ENCODE measurements around the gene DACH2. TPM values are rescaled to one million over a fixed set of nuclear protein-coding genes. Genes with fewer than 3 reads are reported as not detected.

Gene DACH2
- total and polyA plus RNA-seq, 4 donors: 0.13 TPM; not detected in 3

DNA sequence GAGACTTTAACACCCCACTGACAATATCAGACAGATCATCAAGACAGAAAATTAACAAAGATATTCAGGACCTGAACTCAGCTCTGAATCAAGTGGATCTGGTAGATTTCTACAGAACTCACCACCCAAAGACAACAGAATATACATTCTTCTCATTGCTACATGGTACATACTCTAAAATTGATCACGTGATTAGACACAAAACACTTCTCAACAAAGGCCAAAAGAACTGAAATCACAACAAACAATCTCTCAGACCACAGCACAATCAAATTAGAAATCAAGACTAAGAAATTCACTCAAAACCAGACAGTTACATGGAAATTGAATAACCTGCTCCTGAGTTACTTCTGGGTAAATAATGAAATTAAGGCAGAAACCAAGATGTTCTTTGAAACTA lies 49.6 kb downstream of the DACH2 start:
- H3K27ac ChIP-seq (ENCODE audit: low read depth in 1 of 2, low read length in 2 of 2): no peak overlapping the region
- intact Hi-C loops (cut with DNase I): no loop called here
- WGBS, 2 donors: 56 to 90% methylated on average over 1 of the region's 1 CpG
- no peak overlapping the region for H3K4me3 ChIP-seq (ENCODE audit: low read length in 2 of 2)
- ATAC-seq (ENCODE audit: low FRiP score) (no peak), DNase-seq (no peak)
- no peaks in the 10 kb centered on the region for H3K9me3 ChIP-seq (ENCODE audit: control insufficient read depth, low read length)
- H3K36me3 ChIP-seq (ENCODE audit: control insufficient read depth in 1 of 2, insufficient read depth in 2 of 2, low read length in 1 of 2): no peaks in the 10 kb centered on the region
- H3K4me1 ChIP-seq (ENCODE audit: control insufficient read depth in 1 of 2, insufficient read depth in 2 of 2, low read length in 2 of 2): no peaks in the 10 kb centered on the region
- H3K27me3 ChIP-seq (ENCODE audit: control insufficient read depth in 1 of 2, insufficient read depth in 2 of 2, low read length in 1 of 2): no peaks in the 10 kb centered on the region

DNA sequence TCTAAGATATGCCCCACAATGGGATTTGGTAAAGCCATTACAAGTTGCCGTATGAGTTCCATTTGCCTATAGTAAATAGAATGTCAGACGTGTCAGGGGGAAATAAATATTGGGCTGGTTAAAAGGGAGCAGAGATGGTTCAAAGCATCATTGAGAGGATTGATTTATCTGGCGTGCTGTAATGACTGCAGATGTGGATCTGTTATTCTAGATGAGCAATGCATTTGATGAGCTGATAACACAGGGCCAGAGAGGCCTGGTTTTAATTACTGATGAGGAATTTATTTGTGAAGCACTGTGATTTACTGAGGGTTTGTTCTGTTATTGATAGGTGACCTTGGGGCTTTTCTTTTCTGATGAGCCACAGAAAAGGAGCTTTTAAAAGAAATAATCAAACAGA lies 62.5 kb downstream of the DACH2 start:
- DNase-seq: no peak
- no peaks in the 10 kb centered on the region for H3K9me3 ChIP-seq (ENCODE audit: control insufficient read depth, low read length)
- H3K36me3 ChIP-seq (ENCODE audit: control insufficient read depth in 1 of 2, insufficient read depth in 2 of 2, low read length in 1 of 2): no peaks in the 10 kb centered on the region
- WGBS, 2 donors: 43 to 58% methylated on average over 3 of the region's 3 CpGs
- no peaks in the 10 kb centered on the region for H3K27me3 ChIP-seq (ENCODE audit: control insufficient read depth in 1 of 2, insufficient read depth in 2 of 2, low read length in 1 of 2)
- H3K27ac ChIP-seq (ENCODE audit: low read depth in 1 of 2, low read length in 2 of 2): no peak overlapping the region
- no peak overlapping the region for H3K4me3 ChIP-seq (ENCODE audit: low read length in 2 of 2)
- H3K4me1 ChIP-seq (ENCODE audit: control insufficient read depth in 1 of 2, insufficient read depth in 2 of 2, low read length in 2 of 2): no peaks in the 10 kb centered on the region
- intact Hi-C loops (cut with DNase I): no loop called here
- ATAC-seq (ENCODE audit: low FRiP score): no peak

DNA sequence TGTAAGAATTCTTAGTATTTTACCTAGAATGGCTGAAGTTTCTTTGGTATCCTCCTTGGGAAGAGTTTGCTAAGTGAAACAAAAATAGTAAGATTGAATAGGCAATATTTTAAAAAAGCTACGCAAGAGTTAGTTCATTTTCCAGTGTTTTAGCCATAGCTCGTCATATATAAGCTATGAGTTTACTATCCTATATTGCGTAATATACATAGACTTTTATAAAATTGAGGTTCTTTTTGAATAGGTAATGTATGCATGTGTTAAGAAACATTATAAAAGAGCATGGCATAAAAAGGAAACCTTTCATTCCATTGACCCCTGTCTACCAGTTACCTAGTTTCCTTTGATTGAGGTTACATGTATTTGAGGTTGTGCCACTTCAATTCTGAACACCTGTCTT lies 67.0 kb downstream of the DACH2 start:
- intact Hi-C loops (cut with DNase I): no loop called here
- Histone ChIP-seq H3K4me3 (ENCODE audit: low read length in 2 of 2) (no peak overlapping the region), H3K27ac (ENCODE audit: low read depth in 1 of 2, low read length in 2 of 2) (no peak overlapping the region), H3K9me3 (ENCODE audit: control insufficient read depth, low read length) (no peaks in the 10 kb centered on the region), H3K27me3 (ENCODE audit: control insufficient read depth in 1 of 2, insufficient read depth in 2 of 2, low read length in 1 of 2) (no peaks in the 10 kb centered on the region), H3K36me3 (ENCODE audit: control insufficient read depth in 1 of 2, insufficient read depth in 2 of 2, low read length in 1 of 2) (no peaks in the 10 kb centered on the region), H3K4me1 (ENCODE audit: control insufficient read depth in 1 of 2, insufficient read depth in 2 of 2, low read length in 2 of 2) (no peaks in the 10 kb centered on the region)
- DNase-seq: no peak
- 82 to 95% methylated on average over 3 of the region's 3 CpGs for WGBS, 2 donors
- ATAC-seq (ENCODE audit: low FRiP score): no peak

DNA sequence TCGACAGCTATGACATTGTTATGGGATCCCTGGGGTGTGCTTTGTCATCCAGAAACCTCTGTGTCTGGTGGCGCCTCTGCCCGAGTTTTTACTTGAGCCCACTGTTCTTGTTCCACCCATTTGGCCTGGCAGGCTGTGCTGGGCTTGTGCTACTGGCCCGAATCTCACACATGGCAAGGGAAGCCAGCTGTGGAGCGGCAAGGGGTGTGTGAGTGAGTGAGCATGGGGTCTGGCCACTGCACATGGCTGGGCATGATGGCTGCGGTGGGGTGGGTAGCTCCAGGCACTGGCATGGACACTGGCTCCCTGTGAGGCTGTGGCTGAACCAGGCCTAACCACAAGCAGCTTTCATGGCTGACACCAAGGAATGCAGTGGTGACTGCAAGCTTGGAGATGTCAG lies 89.2 kb downstream of the DACH2 start:
- H3K27me3 ChIP-seq (ENCODE audit: control insufficient read depth in 1 of 2, insufficient read depth in 2 of 2, low read length in 1 of 2): no peaks in the 10 kb centered on the region
- DNase-seq (peak in 1 of 2 donors; percentile 64), ATAC-seq (ENCODE audit: low FRiP score) (no peak)
- WGBS, 2 donors: 43 to 68% methylated on average over 6 of the region's 6 CpGs
- peaks cover 2% of the 10 kb centered on the region for H3K9me3 ChIP-seq (ENCODE audit: control insufficient read depth, low read length)
- no peak overlapping the region for H3K4me3 ChIP-seq (ENCODE audit: low read length in 2 of 2)
- intact Hi-C loops (cut with DNase I): no loop called here
- H3K4me1 ChIP-seq (ENCODE audit: control insufficient read depth in 1 of 2, insufficient read depth in 2 of 2, low read length in 2 of 2): no peaks in the 10 kb centered on the region
- no peaks in the 10 kb centered on the region for H3K36me3 ChIP-seq (ENCODE audit: control insufficient read depth in 1 of 2, insufficient read depth in 2 of 2, low read length in 1 of 2)
- no peak overlapping the region for H3K27ac ChIP-seq (ENCODE audit: low read depth in 1 of 2, low read length in 2 of 2)

DNA sequence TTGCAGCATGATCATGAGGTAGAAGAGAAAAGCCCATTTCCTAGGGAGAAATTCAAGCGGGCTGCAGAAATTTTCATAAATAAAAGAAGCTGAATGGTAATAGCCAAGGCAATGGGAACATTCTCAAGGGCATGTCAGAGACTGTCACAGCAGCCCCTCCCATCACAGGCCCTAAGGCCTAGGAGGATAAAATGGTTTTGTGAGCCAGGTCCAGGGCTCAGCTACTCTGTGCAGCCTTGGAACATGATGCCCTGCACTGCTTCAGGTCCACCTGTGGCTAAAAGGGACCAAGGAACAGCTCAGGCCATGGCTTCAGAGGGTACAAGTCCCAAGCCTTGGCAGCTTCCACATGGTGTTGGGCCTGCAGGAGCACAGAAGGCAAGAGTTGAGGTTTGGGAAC lies 93.3 kb downstream of the DACH2 start:
- ATAC-seq (ENCODE audit: low FRiP score) (no peak), DNase-seq (no peak)
- Histone ChIP-seq H3K27ac (ENCODE audit: low read depth in 1 of 2, low read length in 2 of 2) (no peak overlapping the region), H3K9me3 (ENCODE audit: control insufficient read depth, low read length) (peaks cover 2% of the 10 kb centered on the region), H3K36me3 (ENCODE audit: control insufficient read depth in 1 of 2, insufficient read depth in 2 of 2, low read length in 1 of 2) (no peaks in the 10 kb centered on the region), H3K4me3 (ENCODE audit: low read length in 2 of 2) (no peak overlapping the region), H3K4me1 (ENCODE audit: control insufficient read depth in 1 of 2, insufficient read depth in 2 of 2, low read length in 2 of 2) (no peaks in the 10 kb centered on the region), H3K27me3 (ENCODE audit: control insufficient read depth in 1 of 2, insufficient read depth in 2 of 2, low read length in 1 of 2) (no peaks in the 10 kb centered on the region)
- intact Hi-C loops (cut with DNase I): no loop called here
- 94 to 96% methylated on average over 1 of the region's 1 CpG for WGBS, 2 donors

DNA sequence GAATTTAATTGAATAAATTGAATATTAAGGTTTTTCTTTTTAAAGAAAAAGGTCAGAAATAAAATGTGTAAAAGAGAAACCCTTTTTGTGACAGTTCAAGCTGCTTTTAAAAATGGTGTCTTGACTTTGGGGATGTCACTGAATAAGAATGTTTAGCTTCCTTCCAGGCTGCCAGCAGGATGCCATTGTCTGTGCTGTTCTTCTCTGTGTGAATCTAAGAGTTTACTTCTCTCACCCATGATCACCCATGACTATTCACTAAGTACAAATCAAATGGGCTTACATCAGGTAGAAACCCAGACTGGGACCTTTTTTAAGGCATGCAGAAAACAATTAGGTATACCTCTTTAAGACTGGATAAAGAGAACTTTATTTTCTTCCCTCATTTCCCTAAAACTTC lies 115.3 kb downstream of the DACH2 start:
- H3K27me3 ChIP-seq (ENCODE audit: control insufficient read depth in 1 of 2, insufficient read depth in 2 of 2, low read length in 1 of 2): no peaks in the 10 kb centered on the region
- H3K9me3 ChIP-seq (ENCODE audit: control insufficient read depth, low read length): no peaks in the 10 kb centered on the region
- DNase-seq (no peak), ATAC-seq (ENCODE audit: low FRiP score) (no peak)
- H3K4me3 ChIP-seq (ENCODE audit: low read length in 2 of 2): no peak overlapping the region
- H3K36me3 ChIP-seq (ENCODE audit: control insufficient read depth in 1 of 2, insufficient read depth in 2 of 2, low read length in 1 of 2): no peaks in the 10 kb centered on the region
- intact Hi-C loops (cut with DNase I): no loop called here
- H3K4me1 ChIP-seq (ENCODE audit: control insufficient read depth in 1 of 2, insufficient read depth in 2 of 2, low read length in 2 of 2): no peaks in the 10 kb centered on the region
- H3K27ac ChIP-seq (ENCODE audit: low read depth in 1 of 2, low read length in 2 of 2): no peak overlapping the region

DNA sequence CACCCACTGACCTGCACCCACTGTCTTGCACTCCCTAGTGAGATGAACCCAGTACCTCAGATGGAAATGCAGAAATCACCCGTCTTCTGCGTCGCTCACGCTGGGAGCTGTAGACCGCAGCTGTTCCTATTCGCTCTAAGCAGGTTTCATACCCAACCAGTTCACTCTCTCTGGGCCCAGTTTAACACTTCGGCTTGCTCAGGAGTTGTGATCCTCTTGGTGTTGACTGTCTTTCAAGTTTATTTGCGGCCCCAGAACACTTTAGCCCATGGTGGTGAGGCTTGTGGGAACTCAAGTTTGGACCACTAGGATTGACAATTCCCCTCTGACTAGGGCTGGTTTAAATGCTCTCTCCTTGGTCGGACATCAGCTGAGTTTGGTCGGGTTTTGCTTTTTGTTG lies 147.0 kb downstream of the DACH2 start:
- ATAC-seq (ENCODE audit: low FRiP score) (no peak), DNase-seq (no peak)
- Histone ChIP-seq H3K4me3 (ENCODE audit: low read length in 2 of 2) (no peak overlapping the region), H3K27me3 (ENCODE audit: control insufficient read depth in 1 of 2, insufficient read depth in 2 of 2, low read length in 1 of 2) (no peaks in the 10 kb centered on the region), H3K27ac (ENCODE audit: low read depth in 1 of 2, low read length in 2 of 2) (no peak overlapping the region), H3K4me1 (ENCODE audit: control insufficient read depth in 1 of 2, insufficient read depth in 2 of 2, low read length in 2 of 2) (no peaks in the 10 kb centered on the region), H3K9me3 (ENCODE audit: control insufficient read depth, low read length) (no peaks in the 10 kb centered on the region), H3K36me3 (ENCODE audit: control insufficient read depth in 1 of 2, insufficient read depth in 2 of 2, low read length in 1 of 2) (no peaks in the 10 kb centered on the region)
- intact Hi-C loops (cut with DNase I): no loop called here
- 68 to 93% methylated on average over 10 of the region's 10 CpGs for whole genome bisulfite sequencing, 2 donors

DNA sequence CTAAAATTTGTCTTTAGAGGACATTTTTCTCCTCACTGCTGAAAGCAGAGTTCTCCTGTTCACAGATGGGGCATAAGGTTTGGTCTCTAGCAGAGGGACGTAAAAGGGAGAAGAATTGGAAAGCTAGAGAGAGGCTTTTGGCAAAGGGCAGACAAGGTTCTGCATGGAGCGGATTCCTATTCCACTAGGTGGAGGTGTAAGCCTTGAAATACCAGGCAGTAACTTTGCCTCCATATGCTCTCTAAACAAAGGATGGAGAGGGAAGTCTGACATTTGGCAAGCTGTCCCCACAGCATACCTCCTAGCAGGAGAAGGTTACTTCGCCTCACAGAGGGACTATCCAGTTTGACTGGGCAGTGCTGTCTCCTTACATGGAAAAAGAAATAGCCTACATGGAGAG lies 174.7 kb downstream of the DACH2 start:
- no peaks in the 10 kb centered on the region for H3K9me3 ChIP-seq (ENCODE audit: control insufficient read depth, low read length)
- no peak for DNase-seq
- H3K4me3 ChIP-seq (ENCODE audit: low read length in 2 of 2): no peak overlapping the region
- H3K4me1 ChIP-seq (ENCODE audit: control insufficient read depth in 1 of 2, insufficient read depth in 2 of 2, low read length in 2 of 2): no peaks in the 10 kb centered on the region
- intact Hi-C loops (cut with DNase I): no loop called here
- no peak for ATAC-seq (ENCODE audit: low FRiP score)
- no peaks in the 10 kb centered on the region for H3K36me3 ChIP-seq (ENCODE audit: control insufficient read depth in 1 of 2, insufficient read depth in 2 of 2, low read length in 1 of 2)
- H3K27ac ChIP-seq (ENCODE audit: low read depth in 1 of 2, low read length in 2 of 2): no peak overlapping the region
- WGBS, 2 donors: 66 to 89% methylated on average over 3 of the region's 3 CpGs
- H3K27me3 ChIP-seq (ENCODE audit: control insufficient read depth in 1 of 2, insufficient read depth in 2 of 2, low read length in 1 of 2): no peaks in the 10 kb centered on the region

DNA sequence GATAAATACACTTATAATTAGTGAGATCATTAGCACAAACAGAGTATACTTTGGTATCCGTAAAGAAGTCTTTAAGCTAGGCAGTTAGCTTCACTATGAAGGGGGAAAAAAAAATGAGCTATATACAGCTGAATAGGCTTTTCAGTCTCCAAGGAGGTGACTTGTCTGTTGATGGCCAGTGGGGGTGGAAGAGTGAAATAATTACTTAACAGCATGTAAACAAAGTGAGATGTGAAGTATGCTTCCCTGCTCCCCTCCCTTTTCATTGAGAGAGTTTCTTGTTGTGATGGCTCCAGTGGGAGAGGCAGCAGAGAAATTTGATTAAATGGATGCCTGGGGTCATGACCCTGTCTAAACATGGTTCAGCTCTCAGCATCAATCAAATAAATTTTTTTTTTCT lies 180.9 kb downstream of the DACH2 start:
- H3K4me3 ChIP-seq (ENCODE audit: low read length in 2 of 2): no peak overlapping the region
- WGBS, 2 donors: 59 to 62% methylated on average over 1 of the region's 1 CpG
- H3K9me3 ChIP-seq (ENCODE audit: control insufficient read depth, low read length): no peaks in the 10 kb centered on the region
- no peaks in the 10 kb centered on the region for H3K4me1 ChIP-seq (ENCODE audit: control insufficient read depth in 1 of 2, insufficient read depth in 2 of 2, low read length in 2 of 2)
- ATAC-seq (ENCODE audit: low FRiP score): no peak
- no peak overlapping the region for H3K27ac ChIP-seq (ENCODE audit: low read depth in 1 of 2, low read length in 2 of 2)
- intact Hi-C loops (cut with DNase I): no loop called here
- no peaks in the 10 kb centered on the region for H3K27me3 ChIP-seq (ENCODE audit: control insufficient read depth in 1 of 2, insufficient read depth in 2 of 2, low read length in 1 of 2)
- H3K36me3 ChIP-seq (ENCODE audit: control insufficient read depth in 1 of 2, insufficient read depth in 2 of 2, low read length in 1 of 2): no peaks in the 10 kb centered on the region
- DNase-seq: no peak

All from aorta (tissue), 5 donors.